Measurements from ENCODE around the gene NAB2.

- TF ChIP-seq, protein P1, sequence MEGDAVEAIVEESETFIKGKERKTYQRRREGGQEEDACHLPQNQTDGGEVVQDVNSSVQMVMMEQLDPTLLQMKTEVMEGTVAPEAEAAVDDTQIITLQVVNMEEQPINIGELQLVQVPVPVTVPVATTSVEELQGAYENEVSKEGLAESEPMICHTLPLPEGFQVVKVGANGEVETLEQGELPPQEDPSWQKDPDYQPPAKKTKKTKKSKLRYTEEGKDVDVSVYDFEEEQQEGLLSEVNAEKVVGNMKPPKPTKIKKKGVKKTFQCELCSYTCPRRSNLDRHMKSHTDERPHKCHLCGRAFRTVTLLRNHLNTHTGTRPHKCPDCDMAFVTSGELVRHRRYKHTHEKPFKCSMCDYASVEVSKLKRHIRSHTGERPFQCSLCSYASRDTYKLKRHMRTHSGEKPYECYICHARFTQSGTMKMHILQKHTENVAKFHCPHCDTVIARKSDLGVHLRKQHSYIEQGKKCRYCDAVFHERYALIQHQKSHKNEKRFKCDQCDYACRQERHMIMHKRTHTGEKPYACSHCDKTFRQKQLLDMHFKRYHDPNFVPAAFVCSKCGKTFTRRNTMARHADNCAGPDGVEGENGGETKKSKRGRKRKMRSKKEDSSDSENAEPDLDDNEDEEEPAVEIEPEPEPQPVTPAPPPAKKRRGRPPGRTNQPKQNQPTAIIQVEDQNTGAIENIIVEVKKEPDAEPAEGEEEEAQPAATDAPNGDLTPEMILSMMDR (IDR thresholded peaks at IDR 0.05), result no peak
- TF ChIP-seq POLR2A (IDR thresholded peaks at IDR 0.05), result no peak
Observed at GRCh38 chr12:57040750-57041149, 48.2 kb upstream of the NAB2 start.

Data from thyroid gland (tissue), 4 donors.